ENCODE data around the gene CISD2.
"Not testable (repeated sequence)": the region's sequence is repeated elsewhere in the genome, so short reads cannot be mapped to it uniquely, and the experiment has no call there.

Gene CISD2

DNA sequence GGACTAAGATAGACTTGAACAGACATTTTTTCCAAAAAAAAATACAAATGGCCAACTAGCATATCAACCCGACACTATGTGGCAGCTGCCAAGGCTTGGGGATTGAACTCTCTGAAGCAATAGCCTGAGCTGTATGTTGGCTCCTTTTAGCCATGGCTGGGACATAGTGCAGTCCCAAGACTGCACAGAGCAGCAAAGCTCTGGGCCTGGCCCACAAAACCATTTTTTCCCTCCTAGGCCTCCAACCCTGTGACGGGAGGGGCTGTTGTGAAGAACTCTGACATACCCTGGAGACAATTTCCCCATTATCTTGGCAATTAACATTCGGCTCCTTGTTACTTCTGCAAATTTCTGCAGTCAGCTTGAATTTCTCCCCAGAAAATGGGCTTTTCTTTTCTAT is 50.1 kb downstream of the CISD2 start:
- no peak overlapping the region for H3K4me3 ChIP-seq (ENCODE audit: low read depth in 1 of 2, low read length in 1 of 2)
- H3K27ac ChIP-seq: no peak overlapping the region
- TF ChIP-seq, protein P1, sequence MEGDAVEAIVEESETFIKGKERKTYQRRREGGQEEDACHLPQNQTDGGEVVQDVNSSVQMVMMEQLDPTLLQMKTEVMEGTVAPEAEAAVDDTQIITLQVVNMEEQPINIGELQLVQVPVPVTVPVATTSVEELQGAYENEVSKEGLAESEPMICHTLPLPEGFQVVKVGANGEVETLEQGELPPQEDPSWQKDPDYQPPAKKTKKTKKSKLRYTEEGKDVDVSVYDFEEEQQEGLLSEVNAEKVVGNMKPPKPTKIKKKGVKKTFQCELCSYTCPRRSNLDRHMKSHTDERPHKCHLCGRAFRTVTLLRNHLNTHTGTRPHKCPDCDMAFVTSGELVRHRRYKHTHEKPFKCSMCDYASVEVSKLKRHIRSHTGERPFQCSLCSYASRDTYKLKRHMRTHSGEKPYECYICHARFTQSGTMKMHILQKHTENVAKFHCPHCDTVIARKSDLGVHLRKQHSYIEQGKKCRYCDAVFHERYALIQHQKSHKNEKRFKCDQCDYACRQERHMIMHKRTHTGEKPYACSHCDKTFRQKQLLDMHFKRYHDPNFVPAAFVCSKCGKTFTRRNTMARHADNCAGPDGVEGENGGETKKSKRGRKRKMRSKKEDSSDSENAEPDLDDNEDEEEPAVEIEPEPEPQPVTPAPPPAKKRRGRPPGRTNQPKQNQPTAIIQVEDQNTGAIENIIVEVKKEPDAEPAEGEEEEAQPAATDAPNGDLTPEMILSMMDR (IDR thresholded peaks at IDR 0.05): no peak
- no peaks in the 10 kb centered on the region for H3K36me3 ChIP-seq
- H3K27me3 ChIP-seq: no peaks in the 10 kb centered on the region
- H3K9me3 ChIP-seq: no peaks in the 10 kb centered on the region
- no peaks in the 10 kb centered on the region for H3K4me1 ChIP-seq (ENCODE audit: control insufficient read depth in 1 of 2, insufficient read depth in 1 of 2, low read depth in 1 of 2, low read length in 1 of 2)

GRCh38 chr4:102919697-102920096 is 50.9 kb downstream of the CISD2 start:
- not testable (repeated sequence) for H3K27me3 ChIP-seq; H3K4me3 ChIP-seq (ENCODE audit: low read depth in 1 of 2, low read length in 1 of 2); H3K9me3 ChIP-seq; H3K4me1 ChIP-seq (ENCODE audit: control insufficient read depth in 1 of 2, insufficient read depth in 1 of 2, low read depth in 1 of 2, low read length in 1 of 2); H3K27ac ChIP-seq; H3K36me3 ChIP-seq

- TF ChIP-seq, protein P1 (IDR thresholded peaks at IDR 0.05): no peak
- Histone ChIP-seq H3K36me3 (no peaks in the 10 kb centered on the region), H3K9me3 (no peaks in the 10 kb centered on the region), H3K27ac (no peak overlapping the region), H3K4me1 (ENCODE audit: control insufficient read depth in 1 of 2, insufficient read depth in 1 of 2, low read depth in 1 of 2, low read length in 1 of 2) (no peaks in the 10 kb centered on the region), H3K4me3 (ENCODE audit: low read depth in 1 of 2, low read length in 1 of 2) (no peak overlapping the region), H3K27me3 (no peaks in the 10 kb centered on the region)
Measured at GRCh38 chr4:102935716-102936115, 66.9 kb downstream of the CISD2 start.

DNA sequence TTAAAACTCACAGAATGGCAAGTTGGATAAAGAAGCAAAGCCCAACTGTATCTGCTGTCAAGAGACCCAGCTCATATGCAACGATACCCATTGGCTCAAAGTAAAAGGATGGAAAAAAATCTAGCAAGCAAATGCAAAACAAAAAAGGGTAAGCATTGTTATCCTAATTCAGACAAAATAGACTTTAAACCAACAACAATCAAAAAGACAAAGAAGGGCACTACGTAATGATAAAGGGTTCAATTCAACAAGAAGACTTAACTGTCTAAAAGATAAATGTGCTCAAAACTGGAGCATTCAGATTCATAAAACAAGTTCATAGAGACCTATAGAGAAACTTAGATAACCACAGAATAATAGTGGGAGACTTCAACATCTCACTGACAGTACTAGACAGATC is 69.3 kb downstream of the CISD2 start:
- H3K27me3 ChIP-seq; H3K27ac ChIP-seq; H3K4me1 ChIP-seq (ENCODE audit: control insufficient read depth in 1 of 2, insufficient read depth in 1 of 2, low read depth in 1 of 2, low read length in 1 of 2); H3K4me3 ChIP-seq (ENCODE audit: low read depth in 1 of 2, low read length in 1 of 2); H3K36me3 ChIP-seq; H3K9me3 ChIP-seq: not testable (repeated sequence)

Measured in neutrophil (primary cell).